ENCODE measurements around the gene ARSJ. TPM values are rescaled to one million over a fixed set of nuclear protein-coding genes. Genes with fewer than 3 reads are reported as not detected.

Gene ARSJ
- total and polyA plus RNA-seq, 7 donors, result 0.03 to 0.35 (median 0.21) TPM

DNA sequence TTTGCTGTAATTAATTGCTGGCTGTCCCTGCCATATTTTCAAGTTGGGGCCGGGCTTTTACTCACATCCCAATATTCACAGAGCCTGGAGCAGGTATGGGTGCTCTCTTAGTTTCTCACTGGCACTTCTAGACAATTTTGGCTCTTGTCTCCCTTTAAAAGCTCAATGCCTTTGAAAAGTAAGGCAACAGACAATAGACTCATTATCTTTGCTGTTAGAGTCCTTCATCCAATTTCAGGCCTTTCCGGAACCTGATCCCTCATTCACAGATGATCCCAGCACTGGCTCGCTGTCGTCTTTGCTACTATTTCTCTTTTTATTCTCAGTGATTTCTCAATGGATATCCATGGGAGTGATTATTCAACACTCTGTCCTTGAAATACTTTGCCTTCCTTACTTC is 6.7 kb downstream of the ARSJ start:
- H3K4me3 ChIP-seq, result no peak overlapping the region
- no peaks in the 10 kb centered on the region for H3K36me3 ChIP-seq (ENCODE audit: insufficient read depth in 1 of 2, low read depth in 1 of 2)
- no peaks in the 10 kb centered on the region for H3K27me3 ChIP-seq (ENCODE audit: insufficient read depth in 3 of 3, low read length in 2 of 3)
- no peaks in the 10 kb centered on the region for H3K9me3 ChIP-seq
- DNase-seq (no peak), ATAC-seq (no peak)
- no peak overlapping the region for H3K27ac ChIP-seq
- TF ChIP-seq, protein P1, sequence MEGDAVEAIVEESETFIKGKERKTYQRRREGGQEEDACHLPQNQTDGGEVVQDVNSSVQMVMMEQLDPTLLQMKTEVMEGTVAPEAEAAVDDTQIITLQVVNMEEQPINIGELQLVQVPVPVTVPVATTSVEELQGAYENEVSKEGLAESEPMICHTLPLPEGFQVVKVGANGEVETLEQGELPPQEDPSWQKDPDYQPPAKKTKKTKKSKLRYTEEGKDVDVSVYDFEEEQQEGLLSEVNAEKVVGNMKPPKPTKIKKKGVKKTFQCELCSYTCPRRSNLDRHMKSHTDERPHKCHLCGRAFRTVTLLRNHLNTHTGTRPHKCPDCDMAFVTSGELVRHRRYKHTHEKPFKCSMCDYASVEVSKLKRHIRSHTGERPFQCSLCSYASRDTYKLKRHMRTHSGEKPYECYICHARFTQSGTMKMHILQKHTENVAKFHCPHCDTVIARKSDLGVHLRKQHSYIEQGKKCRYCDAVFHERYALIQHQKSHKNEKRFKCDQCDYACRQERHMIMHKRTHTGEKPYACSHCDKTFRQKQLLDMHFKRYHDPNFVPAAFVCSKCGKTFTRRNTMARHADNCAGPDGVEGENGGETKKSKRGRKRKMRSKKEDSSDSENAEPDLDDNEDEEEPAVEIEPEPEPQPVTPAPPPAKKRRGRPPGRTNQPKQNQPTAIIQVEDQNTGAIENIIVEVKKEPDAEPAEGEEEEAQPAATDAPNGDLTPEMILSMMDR (IDR thresholded peaks at IDR 0.05), result no peak
- WGBS, 3 donors, result 37 to 66% (median 48%) methylated on average over 4 of the region's 4 CpGs
- intact Hi-C loops (cut with DNase I), result loop anchor here in 1 of 2 donors (5.0 kb wide), 1 partner anchor 350 kb away; no protein-coding TSS in a partner anchor
- H3K4me1 ChIP-seq, result no peaks in the 10 kb centered on the region

DNA sequence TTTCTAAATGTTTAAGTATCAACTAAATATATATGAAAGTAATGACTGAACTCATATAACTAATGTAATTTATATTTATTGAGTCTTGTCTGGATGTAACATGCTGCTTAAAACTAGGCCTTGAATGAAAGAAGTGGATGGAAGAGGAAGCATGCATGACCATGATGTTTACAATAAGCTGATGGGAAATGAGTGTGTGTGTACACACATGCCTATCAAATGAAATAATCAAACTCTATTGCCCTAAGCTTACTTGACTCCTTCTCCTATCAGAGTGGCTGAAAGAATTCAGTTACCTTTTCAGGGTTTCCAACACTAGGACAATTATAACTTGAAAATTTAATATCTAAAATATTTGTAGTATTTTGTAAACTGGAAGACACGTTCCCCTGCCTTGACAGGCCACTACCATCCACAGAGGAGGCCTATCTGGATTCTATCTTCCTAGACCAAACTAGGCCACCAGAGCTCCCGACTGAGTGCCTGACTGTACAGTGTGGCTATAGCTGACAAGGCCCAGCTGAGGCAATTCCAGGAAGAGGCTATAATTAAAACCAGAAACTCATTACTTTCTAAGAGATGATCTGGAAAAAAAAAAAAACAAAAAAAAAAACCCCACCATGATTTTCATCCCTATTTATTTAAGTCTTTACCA is 7.6 kb downstream of the ARSJ start:
- Histone ChIP-seq H3K27ac (no peak overlapping the region), H3K36me3 (ENCODE audit: insufficient read depth in 1 of 2, low read depth in 1 of 2) (no peaks in the 10 kb centered on the region), H3K4me1 (no peaks in the 10 kb centered on the region), H3K9me3 (no peaks in the 10 kb centered on the region), H3K4me3 (no peak overlapping the region), H3K27me3 (ENCODE audit: insufficient read depth in 3 of 3, low read length in 2 of 3) (no peaks in the 10 kb centered on the region)
- DNase-seq (no peak), ATAC-seq (no peak)
- intact Hi-C loops (cut with DNase I), result loop anchor here in 1 of 2 donors (5.0 kb wide), 1 partner anchor 350 kb away; no protein-coding TSS in a partner anchor
- TF ChIP-seq, protein P1 (IDR thresholded peaks at IDR 0.05), result no peak
- 81 to 87% (median 81%) methylated on average over 2 of the region's 2 CpGs for WGBS, 3 donors

DNA sequence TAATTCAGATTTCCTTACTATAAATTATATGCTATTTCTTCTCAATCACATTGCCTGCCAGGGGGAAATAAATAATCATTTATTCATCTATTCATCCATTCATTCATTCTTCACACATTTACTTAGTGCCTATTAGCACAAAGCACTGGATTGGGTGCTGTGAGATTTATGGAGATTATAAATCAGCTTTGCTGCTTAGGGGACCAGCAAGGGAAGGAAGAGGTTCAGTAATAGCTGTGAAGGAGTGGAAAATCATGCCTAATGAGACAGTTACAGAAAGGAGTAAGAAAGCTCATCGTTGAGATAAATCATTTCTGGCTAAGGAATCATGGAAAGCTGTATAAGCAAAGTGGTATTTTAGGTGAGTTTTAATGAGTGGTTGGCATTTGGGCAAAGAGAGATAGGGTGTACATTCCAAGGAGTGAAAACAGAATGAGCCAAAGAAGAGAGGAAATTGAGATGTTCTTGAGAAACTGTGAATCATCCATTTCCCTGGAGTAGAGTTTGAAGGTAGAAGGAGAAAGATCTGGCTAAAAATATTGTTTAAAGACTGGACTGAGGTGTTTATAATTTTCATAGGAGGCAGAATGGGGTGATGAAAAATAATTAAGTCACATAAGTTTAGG is 9.6 kb downstream of the ARSJ start:
- no peak for DNase-seq
- H3K36me3 ChIP-seq (ENCODE audit: insufficient read depth in 1 of 2, low read depth in 1 of 2), result no peaks in the 10 kb centered on the region
- H3K27ac ChIP-seq, result no peak overlapping the region
- no peaks in the 10 kb centered on the region for H3K27me3 ChIP-seq (ENCODE audit: insufficient read depth in 3 of 3, low read length in 2 of 3)
- TF ChIP-seq, protein P1 (IDR thresholded peaks at IDR 0.05), result no peak
- WGBS, 3 donors, result 27 to 29% (median 28%) methylated on average over 1 of the region's 1 CpG
- no peaks in the 10 kb centered on the region for H3K9me3 ChIP-seq
- no peaks in the 10 kb centered on the region for H3K4me1 ChIP-seq
- H3K4me3 ChIP-seq, result no peak overlapping the region
- intact Hi-C loops (cut with DNase I), result loop anchor here in 1 of 2 donors (5.0 kb wide), 1 partner anchor 348 kb away; no protein-coding TSS in a partner anchor
- no peak for ATAC-seq

DNA sequence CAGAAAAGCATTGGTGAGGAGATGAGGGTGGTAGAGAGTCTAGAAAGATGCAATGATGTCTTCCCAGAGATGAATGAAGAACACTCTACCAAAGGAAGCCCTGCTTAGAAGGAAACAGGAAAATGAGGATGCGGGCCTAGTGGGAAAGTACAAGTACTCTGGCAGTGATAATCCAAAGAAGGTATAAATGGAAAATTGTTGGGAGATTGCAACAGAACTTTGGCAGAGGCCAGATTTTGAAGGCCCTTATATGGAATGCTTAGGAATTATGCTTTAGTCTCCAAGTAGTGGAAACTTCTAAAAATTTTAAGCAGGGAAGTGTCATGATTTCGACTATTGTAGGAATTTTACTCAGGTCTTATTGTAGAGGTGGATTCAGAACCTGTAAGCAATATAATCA is 11.0 kb downstream of the ARSJ start:
- 82 to 94% (median 86%) methylated on average over 2 of the region's 2 CpGs for WGBS, 3 donors
- H3K27ac ChIP-seq, result no peak overlapping the region
- no peak for ATAC-seq
- no peak overlapping the region for H3K4me3 ChIP-seq
- H3K9me3 ChIP-seq, result no peaks in the 10 kb centered on the region
- H3K27me3 ChIP-seq (ENCODE audit: insufficient read depth in 3 of 3, low read length in 2 of 3), result no peaks in the 10 kb centered on the region
- H3K36me3 ChIP-seq (ENCODE audit: insufficient read depth in 1 of 2, low read depth in 1 of 2), result no peaks in the 10 kb centered on the region
- intact Hi-C loops (cut with DNase I), result no loop called here
- DNase-seq, result no peak
- TF ChIP-seq, protein P1 (IDR thresholded peaks at IDR 0.05), result no peak
- H3K4me1 ChIP-seq, result no peaks in the 10 kb centered on the region

All from psoas muscle (tissue), 8 donors.